Keratinocyte (primary cell): Measurements from ENCODE around the gene FAM229A. TPM values are rescaled to one million over a fixed set of nuclear protein-coding genes. Genes with fewer than 3 reads are reported as not detected.

Experiments
- DNase-seq: peaks from one replicate; pipeline ENCODE4 v3.0.0-alpha.2; 2011; ENCODE audit warnings: low read depth, missing footprints, low spot score
- FAIRE-seq: peaks from 2 replicates; lab custom pipeline; 2011; peaks lifted over from hg19 to GRCh38; lab: Jason Lieb, UNC
- H2AFZ ChIP-seq: 2 replicates; pipeline ENCODE4 v1.6.0; 2012; ENCODE audit warnings: low read length, control low read depth, inconsistent platforms; ENCODE audit not compliant: control insufficient read depth
- H3K27ac ChIP-seq: 2 replicates; pipeline ENCODE4 v1.5.1; 2011; ENCODE audit warnings: low read length; ENCODE audit not compliant: control insufficient read depth, insufficient read depth
- H3K27me3 ChIP-seq: 3 replicates; pipeline ENCODE4 v1.6.0; 2011; ENCODE audit warnings: low read length; ENCODE audit not compliant: control insufficient read depth, insufficient read depth; ENCODE audit errors: extremely low read depth
- H3K36me3 ChIP-seq, 2 experiments: 2 replicates in 1 of 2; 3 replicates in 1 of 2; pipeline ENCODE4 v1.5.1; 2011; ENCODE audit warnings: low read length in 2 of 2, mild to moderate bottlenecking in 1 of 2; ENCODE audit not compliant: control insufficient read depth in 2 of 2, insufficient read depth in 2 of 2; ENCODE audit errors: extremely low read depth in 1 of 2
- H3K4me1 ChIP-seq: 3 replicates; pipeline ENCODE4 v1.5.1; 2011; ENCODE audit warnings: low read length; ENCODE audit not compliant: control insufficient read depth, insufficient read depth; ENCODE audit errors: extremely low read depth
- H3K4me2 ChIP-seq: 3 replicates; pipeline ENCODE4 v1.6.0; 2011; ENCODE audit warnings: low read depth, low read length; ENCODE audit not compliant: control insufficient read depth, insufficient read depth; ENCODE audit errors: extremely low read depth
- H3K4me3 ChIP-seq, 3 experiments: fragments of 200-600 bp in 1 of 3; sonication (generic) in 1 of 3; 2 replicates in 2 of 3; 3 replicates in 1 of 3; pipeline ENCODE4 v1.5.1; 2011 to 2016; ENCODE audit warnings: low read length in 3 of 3, mild to moderate bottlenecking in 3 of 3, control low read depth in 2 of 3, inconsistent platforms in 1 of 3, low read depth in 1 of 3, mixed read lengths in 1 of 3, mixed run types in 1 of 3, moderate library complexity in 1 of 3; ENCODE audit not compliant: control insufficient read depth in 2 of 3, insufficient read depth in 2 of 3; ENCODE audit errors: extremely low read depth in 1 of 3
- H3K79me2 ChIP-seq: 2 replicates; pipeline ENCODE4 v1.6.0; 2012; ENCODE audit warnings: low read length; ENCODE audit not compliant: control insufficient read depth, insufficient read depth
- H3K9ac ChIP-seq: 3 replicates; pipeline ENCODE4 v1.6.0; 2011; ENCODE audit warnings: low read length; ENCODE audit not compliant: control insufficient read depth, insufficient read depth; ENCODE audit errors: extremely low read depth
- H3K9me1 ChIP-seq: 3 replicates; pipeline ENCODE4 v1.6.0; 2011; ENCODE audit warnings: low read length; ENCODE audit not compliant: control insufficient read depth, insufficient read depth; ENCODE audit errors: extremely low read depth
- H3K9me3 ChIP-seq: 2 replicates; pipeline ENCODE4 v1.5.1; 2012; ENCODE audit warnings: low read depth, low read length; ENCODE audit not compliant: control insufficient read depth
- H4K20me1 ChIP-seq: 3 replicates; pipeline ENCODE4 v1.6.0; 2011; ENCODE audit warnings: low read length; ENCODE audit not compliant: control insufficient read depth, insufficient read depth; ENCODE audit errors: extremely low read depth
- CTCF ChIP-seq, 3 experiments: IDR thresholded peaks in 1 of 3; conservative IDR thresholded peaks in 1 of 3; optimal IDR thresholded peaks in 1 of 3; 2 replicates in 2 of 3; 3 replicates in 1 of 3; pipeline versions ENCODE3 to v1.5.1; 2011; ENCODE audit warnings: low read length in 3 of 3, mild to moderate bottlenecking in 3 of 3, moderate library complexity in 2 of 3, control low read depth in 1 of 3, inconsistent platforms in 1 of 3; ENCODE audit not compliant: insufficient read depth in 2 of 3; ENCODE audit errors: extremely low read depth in 1 of 3
- EZH2 ChIP-seq: IDR thresholded peaks from one replicate; pipeline ENCODE4 v1.6.1; 2012; ENCODE audit warnings: inconsistent platforms, mild to moderate bottlenecking, low read length, moderate library complexity
- dilution Hi-C: fragments of 300-500 bp; cut with MboI; formaldehyde crosslinking; loops from one replicate; pipeline ENCODE4 v1.7.0; 2020; ENCODE audit warnings: low sequenced_read_pairs; ENCODE audit not compliant: extremely low pct_ligation_motif_present
- polyA plus RNA-seq, 5 experiments: library from polyadenylated mRNA; depleted of rRNA in 3 of 5; stranded (reverse) in 3 of 5; stranded (forward) in 1 of 5; unstranded in 1 of 5; fragments of >200 nt; gene quantifications; 1 replicate in 1 of 5; 2 replicates in 3 of 5; 3 replicates in 1 of 5; pipeline versions ENCODE4 v1.2.1 to v1.2.3, GENCODE V29; 2011 to 2012; ENCODE audit warnings: missing spikeins in 2 of 5, low read depth in 1 of 5, low replicate concordance in 1 of 5

The FAM229A gene
- polyA plus RNA-seq, 1 donor (not counting 4 experiments of a cell fraction or from before 2014, with no cell fraction given) = 1.1 TPM

- TF ChIP-seq CTCF (optimal IDR thresholded peaks at IDR 0.05 in 1 of 3, IDR thresholded peaks at IDR 0.05 in 1 of 3, conservative IDR thresholded peaks at IDR 0.05 in 1 of 3; ENCODE audit: extremely low read depth in 1 of 3, insufficient read depth in 2 of 3, low read length in 3 of 3) = no peak
- no peak for TF ChIP-seq EZH2
- H3K27me3 ChIP-seq = no peaks in the 10 kb centered on the region
- peaks cover 44% of the 10 kb centered on the region for H3K79me2 ChIP-seq
These were observed 50.4 kb downstream of the FAM229A start for GRCh38 chr1:32311709-32312393.

More at GRCh38 chr1:32311709-32312393, 50.4 kb downstream of the FAM229A start:
- H4K20me1 ChIP-seq = no peaks in the 10 kb centered on the region
- no peak overlapping the region for H3K4me3 ChIP-seq
- no peak overlapping the region for H2AFZ ChIP-seq
- H3K4me2 ChIP-seq = no peak overlapping the region
- FAIRE-seq = no peak
- no peak overlapping the region for H3K9ac ChIP-seq
- no peaks in the 10 kb centered on the region for H3K9me1 ChIP-seq
- peaks cover 4% of the 10 kb centered on the region for H3K4me1 ChIP-seq
- peaks cover 3 to 5% of the 10 kb centered on the region in 2 experiments for H3K36me3 ChIP-seq
- H3K9me3 ChIP-seq = no peaks in the 10 kb centered on the region
- no peak overlapping the region for H3K27ac ChIP-seq
- no peak for DNase-seq
- dilution Hi-C loops = no loop called here

Other genes starting within 250 kb of the FAM229A start
- gene TXLNA, start 182.8 kb downstream of the FAM229A start, polyA plus RNA-seq = 17.1 to 35.8 TPM (median 20.0 TPM) in 3 replicates
- gene CCDC28B, start 161.9 kb downstream of the FAM229A start, polyA plus RNA-seq = 3.6 to 4.5 TPM (median 3.8 TPM) in 3 replicates
- gene IQCC, start 156.8 kb downstream of the FAM229A start, polyA plus RNA-seq = 1.2 to 2.3 TPM (median 1.5 TPM) in 3 replicates
- gene DCDC2B, start 153.4 kb downstream of the FAM229A start, polyA plus RNA-seq = not detected in 3 replicates
- 14.4 to 20.1 TPM (median 16.9 TPM) in 3 replicates for gene TMEM234, start 140.1 kb downstream of the FAM229A start, polyA plus RNA-seq
- gene EIF3I, start 140.1 kb downstream of the FAM229A start, polyA plus RNA-seq = 319 to 655 TPM (median 388 TPM) in 3 replicates
- gene FAM167B, start 115.3 kb downstream of the FAM229A start, polyA plus RNA-seq = 0.06 to 0.07 TPM in 2 of 3 replicates, not detected in the other
- gene LCK, start 111.2 kb downstream of the FAM229A start, polyA plus RNA-seq = 0.10 to 0.31 TPM (median 0.16 TPM) in 3 replicates
- 159 to 198 TPM (median 170 TPM) in 3 replicates for gene HDAC1, start 70.4 kb downstream of the FAM229A start, polyA plus RNA-seq
- 8.5 to 23.8 TPM (median 11.6 TPM) in 3 replicates for gene MARCKSL1, start 26.3 kb downstream of the FAM229A start, polyA plus RNA-seq
- gene TSSK3, start 54 bp upstream of the FAM229A start, polyA plus RNA-seq = 0.05 to 0.16 TPM (median 0.14 TPM) in 3 replicates
- 37.1 to 51.8 TPM (median 38.1 TPM) in 3 replicates for gene BSDC1, start 32.0 kb upstream of the FAM229A start, polyA plus RNA-seq
- gene ZBTB8B, start 102.6 kb upstream of the FAM229A start, polyA plus RNA-seq = not detected in 3 replicates
- 3.4 to 5.3 TPM (median 4.1 TPM) in 3 replicates for gene ZBTB8A, start 176.9 kb upstream of the FAM229A start, polyA plus RNA-seq